ENCODE measurements around the gene TRIO. TPM values are rescaled to one million over a fixed set of nuclear protein-coding genes. Genes with fewer than 3 reads are reported as not detected.

Gene TRIO
- total RNA-seq, 1 experiment from 2014 or later: 68.4 TPM

DNA sequence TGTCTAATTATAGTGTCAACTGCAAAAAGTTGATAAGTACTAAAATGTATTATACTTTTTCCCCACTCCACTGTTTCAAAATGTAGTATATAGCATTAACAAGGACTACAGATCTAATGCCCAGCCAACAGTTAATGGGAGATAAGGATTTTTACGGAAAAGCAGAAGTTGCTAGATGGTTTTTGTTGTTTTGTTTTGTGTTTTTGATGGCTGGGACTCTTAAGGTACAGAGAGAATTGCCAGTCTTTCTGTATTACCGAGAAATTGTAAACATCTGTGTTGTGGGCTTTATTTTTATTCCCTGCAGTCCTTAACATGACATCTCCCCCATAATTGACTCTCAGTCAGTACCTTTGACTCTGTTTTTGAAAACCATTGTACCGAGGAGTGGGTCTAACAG lies 44.0 kb downstream of the TRIO start:
- no peak for ATAC-seq
- Histone ChIP-seq H3K4me3 (replicated peaks in 1 of 2; ENCODE audit: low read depth in 1 of 2, low read length in 2 of 2) (no peak overlapping the region), H2AFZ (ENCODE audit: low read depth, low read length, poor library complexity, severe bottlenecking) (no peak overlapping the region), H3K9ac (ENCODE audit: low read length) (no peak overlapping the region), H3K4me2 (ENCODE audit: low read length) (0 out of 2 replicates have a peak overlapping the region, but pooled peaks have one; percentile 79), H3K9me3 (ENCODE audit: control insufficient read depth in 1 of 2, insufficient read depth in 1 of 2, low read depth in 1 of 2, low read length in 2 of 2) (no peaks in the 10 kb centered on the region), H3K36me3 (ENCODE audit: control insufficient read depth in 1 of 2, insufficient read depth in 2 of 2, low read length in 2 of 2) (no peaks in the 10 kb centered on the region), H3K27ac (ENCODE audit: low read depth, low read length) (no peak overlapping the region), H4K20me1 (ENCODE audit: insufficient read depth) (0 out of 2 replicates have a peak, but pooled peaks cover 6% of the 10 kb centered on the region), H3K79me2 (ENCODE audit: insufficient read depth, low read length) (peaks cover 98% of the 10 kb centered on the region), H3K9me2 (ENCODE audit: insufficient read depth) (no peaks in the 10 kb centered on the region), H3K4me1 (ENCODE audit: control insufficient read depth in 1 of 2, insufficient read depth in 2 of 2, low read length in 2 of 2) (peaks cover 60 to 94% of the 10 kb centered on the region in 2 experiments), H3K27me3 (ENCODE audit: insufficient read depth, low read length) (no peaks in the 10 kb centered on the region)
- no TSS peak for BruUV-seq (replicated peaks)
- CTCF ChIA-PET: no interaction called here
- no peak for DNase-seq (ENCODE audit: low read depth, low spot score)
- POLR2A ChIA-PET: no interaction called here
- intact Hi-C loops (cut with micrococcal nuclease): loop anchor here (5.0 kb wide), 1 partner anchor 150 kb away; no protein-coding TSS in a partner anchor
- RAD21 ChIA-PET (ENCODE audit: low non-redundant PET in 1 of 2, low total read pairs in 2 of 2, uncharacterized antibody in 2 of 2, unreplicated experiment in 2 of 2): no interaction called here
- TF ChIP-seq YY1 (IDR thresholded peaks at IDR 0.05; ENCODE audit: extremely low read depth, insufficient replicate concordance, low read depth, low read length) (no peak), POLR2AphosphoS5 (IDR thresholded peaks at IDR 0.05; ENCODE audit: low read depth, low read length) (no peak), SP1 (IDR thresholded peaks at IDR 0.05; ENCODE audit: low read depth) (no peak), SIN3A (IDR thresholded peaks at IDR 0.05; ENCODE audit: low read depth) (no peak), ZNF274 (IDR thresholded peaks at IDR 0.05; ENCODE audit: low read depth, low read length) (no peak), EGR1 (IDR thresholded peaks at IDR 0.05; ENCODE audit: low read depth) (no peak), SRF (IDR thresholded peaks at IDR 0.05; ENCODE audit: low read depth) (no peak), FOSL1 (IDR thresholded peaks at IDR 0.05; ENCODE audit: low read depth) (no peak), ZBTB33 (IDR thresholded peaks at IDR 0.05; ENCODE audit: extremely low read depth, insufficient replicate concordance, low read length) (no peak)
- TF ChIP-seq, protein P1, sequence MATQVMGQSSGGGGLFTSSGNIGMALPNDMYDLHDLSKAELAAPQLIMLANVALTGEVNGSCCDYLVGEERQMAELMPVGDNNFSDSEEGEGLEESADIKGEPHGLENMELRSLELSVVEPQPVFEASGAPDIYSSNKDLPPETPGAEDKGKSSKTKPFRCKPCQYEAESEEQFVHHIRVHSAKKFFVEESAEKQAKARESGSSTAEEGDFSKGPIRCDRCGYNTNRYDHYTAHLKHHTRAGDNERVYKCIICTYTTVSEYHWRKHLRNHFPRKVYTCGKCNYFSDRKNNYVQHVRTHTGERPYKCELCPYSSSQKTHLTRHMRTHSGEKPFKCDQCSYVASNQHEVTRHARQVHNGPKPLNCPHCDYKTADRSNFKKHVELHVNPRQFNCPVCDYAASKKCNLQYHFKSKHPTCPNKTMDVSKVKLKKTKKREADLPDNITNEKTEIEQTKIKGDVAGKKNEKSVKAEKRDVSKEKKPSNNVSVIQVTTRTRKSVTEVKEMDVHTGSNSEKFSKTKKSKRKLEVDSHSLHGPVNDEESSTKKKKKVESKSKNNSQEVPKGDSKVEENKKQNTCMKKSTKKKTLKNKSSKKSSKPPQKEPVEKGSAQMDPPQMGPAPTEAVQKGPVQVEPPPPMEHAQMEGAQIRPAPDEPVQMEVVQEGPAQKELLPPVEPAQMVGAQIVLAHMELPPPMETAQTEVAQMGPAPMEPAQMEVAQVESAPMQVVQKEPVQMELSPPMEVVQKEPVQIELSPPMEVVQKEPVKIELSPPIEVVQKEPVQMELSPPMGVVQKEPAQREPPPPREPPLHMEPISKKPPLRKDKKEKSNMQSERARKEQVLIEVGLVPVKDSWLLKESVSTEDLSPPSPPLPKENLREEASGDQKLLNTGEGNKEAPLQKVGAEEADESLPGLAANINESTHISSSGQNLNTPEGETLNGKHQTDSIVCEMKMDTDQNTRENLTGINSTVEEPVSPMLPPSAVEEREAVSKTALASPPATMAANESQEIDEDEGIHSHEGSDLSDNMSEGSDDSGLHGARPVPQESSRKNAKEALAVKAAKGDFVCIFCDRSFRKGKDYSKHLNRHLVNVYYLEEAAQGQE (IDR thresholded peaks at IDR 0.05; ENCODE audit: low read depth): no peak

All from HCT116 (cell line).